Keratinocyte (primary cell): ENCODE results near the gene ZBTB14.

Experiments used
- CTCF ChIP-seq, 3 experiments: IDR thresholded peaks in 1 of 3; conservative IDR thresholded peaks in 1 of 3; optimal IDR thresholded peaks in 1 of 3; 2 replicates in 2 of 3; 3 replicates in 1 of 3; pipeline versions ENCODE3 to v1.5.1; 2011; ENCODE audit warnings: low read length in 3 of 3, mild to moderate bottlenecking in 3 of 3, moderate library complexity in 2 of 3, control low read depth in 1 of 3, inconsistent platforms in 1 of 3; ENCODE audit not compliant: insufficient read depth in 2 of 3; ENCODE audit errors: extremely low read depth in 1 of 3
- EZH2 ChIP-seq: IDR thresholded peaks from one replicate; pipeline ENCODE4 v1.6.1; 2012; ENCODE audit warnings: inconsistent platforms, mild to moderate bottlenecking, low read length, moderate library complexity

- TF ChIP-seq CTCF (optimal IDR thresholded peaks at IDR 0.05 in 1 of 3, IDR thresholded peaks at IDR 0.05 in 1 of 3, conservative IDR thresholded peaks at IDR 0.05 in 1 of 3; ENCODE audit: extremely low read depth in 1 of 3, insufficient read depth in 2 of 3, low read length in 3 of 3) (no peak), EZH2 (no peak)
Measured at GRCh38 chr18:5268874-5269273, 26.7 kb downstream of the ZBTB14 start.
